Astrocyte of the cerebellum (primary cell): Measurements from ENCODE around the gene TMEM141.
A peak's percentile ranks its signal among the peaks of the same experiment; 100 is the strongest.
"Not testable (repeated sequence)": the region's sequence is repeated elsewhere in the genome, so short reads cannot be mapped to it uniquely, and the experiment has no call there.

Experiments used
- DNase-seq: peaks from one replicate; pipeline ENCODE4 v3.0.0-alpha.2; 2011; ENCODE audit warnings: low read depth
- H3K4me3 ChIP-seq: 2 replicates; pipeline ENCODE4 v1.5.1; 2011; ENCODE audit warnings: mild to moderate bottlenecking, low read depth, low read length, moderate library complexity
- in situ Hi-C: cut with HindIII; loops from 2 replicates; pipeline ENCODE4 v1.10.0; 2017; ENCODE audit warnings: low sequenced_read_pairs
- TF ChIP-seq, protein P1 (sequence below): IDR thresholded peaks from 2 replicates; pipeline ENCODE4 v1.5.1; 2012; ENCODE audit warnings: low read length, low read depth, moderate library complexity, mild to moderate bottlenecking; ENCODE audit errors: missing control alignments

The TMEM141 gene

DNA sequence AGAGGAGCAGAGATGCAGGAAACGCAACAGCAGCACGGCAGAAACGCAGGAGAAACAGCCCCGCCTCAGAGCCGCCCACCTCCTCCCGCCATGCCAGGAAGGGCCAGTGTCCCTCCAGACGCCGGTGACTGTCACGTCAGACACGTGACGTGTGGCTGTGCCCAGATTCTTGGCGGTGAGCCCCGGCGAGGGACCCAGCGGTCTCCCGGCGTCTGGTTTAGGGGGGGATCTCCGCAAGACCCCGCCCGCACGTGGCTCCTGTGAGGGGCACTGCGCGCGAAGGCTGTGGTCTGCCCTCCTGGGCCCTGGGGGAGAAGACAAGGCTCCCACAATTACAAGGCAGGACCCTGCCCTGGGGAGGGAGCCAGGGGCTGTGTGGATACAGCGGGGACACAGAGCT lies 30.7 kb upstream of the TMEM141 start:
- no peak overlapping the region for H3K4me3 ChIP-seq
- TF ChIP-seq, protein P1, sequence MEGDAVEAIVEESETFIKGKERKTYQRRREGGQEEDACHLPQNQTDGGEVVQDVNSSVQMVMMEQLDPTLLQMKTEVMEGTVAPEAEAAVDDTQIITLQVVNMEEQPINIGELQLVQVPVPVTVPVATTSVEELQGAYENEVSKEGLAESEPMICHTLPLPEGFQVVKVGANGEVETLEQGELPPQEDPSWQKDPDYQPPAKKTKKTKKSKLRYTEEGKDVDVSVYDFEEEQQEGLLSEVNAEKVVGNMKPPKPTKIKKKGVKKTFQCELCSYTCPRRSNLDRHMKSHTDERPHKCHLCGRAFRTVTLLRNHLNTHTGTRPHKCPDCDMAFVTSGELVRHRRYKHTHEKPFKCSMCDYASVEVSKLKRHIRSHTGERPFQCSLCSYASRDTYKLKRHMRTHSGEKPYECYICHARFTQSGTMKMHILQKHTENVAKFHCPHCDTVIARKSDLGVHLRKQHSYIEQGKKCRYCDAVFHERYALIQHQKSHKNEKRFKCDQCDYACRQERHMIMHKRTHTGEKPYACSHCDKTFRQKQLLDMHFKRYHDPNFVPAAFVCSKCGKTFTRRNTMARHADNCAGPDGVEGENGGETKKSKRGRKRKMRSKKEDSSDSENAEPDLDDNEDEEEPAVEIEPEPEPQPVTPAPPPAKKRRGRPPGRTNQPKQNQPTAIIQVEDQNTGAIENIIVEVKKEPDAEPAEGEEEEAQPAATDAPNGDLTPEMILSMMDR: no peak
- no peak for DNase-seq
- in situ Hi-C loops: no loop called here

- DNase-seq: peak; percentile 11
- TF ChIP-seq, protein P1: peak; percentile 88
These were observed 30.2 kb upstream of the TMEM141 start for GRCh38 chr9:136760834-136761544.

GRCh38 chr9:136761545-136761981 lies 29.6 kb upstream of the TMEM141 start:
- H3K4me3 ChIP-seq: no peak overlapping the region
- TF ChIP-seq, protein P1: no peak
- DNase-seq: no peak
- in situ Hi-C loops: no loop called here

More at GRCh38 chr9:136760834-136761544, 30.2 kb upstream of the TMEM141 start:
- H3K4me3 ChIP-seq, in situ Hi-C loops: not testable (repeated sequence)

- in situ Hi-C loops: no loop called here
- TF ChIP-seq, protein P1: no peak
- no peak overlapping the region for H3K4me3 ChIP-seq
- DNase-seq: no peak
These were observed 28.9 kb upstream of the TMEM141 start for GRCh38 chr9:136762221-136762691.

DNA sequence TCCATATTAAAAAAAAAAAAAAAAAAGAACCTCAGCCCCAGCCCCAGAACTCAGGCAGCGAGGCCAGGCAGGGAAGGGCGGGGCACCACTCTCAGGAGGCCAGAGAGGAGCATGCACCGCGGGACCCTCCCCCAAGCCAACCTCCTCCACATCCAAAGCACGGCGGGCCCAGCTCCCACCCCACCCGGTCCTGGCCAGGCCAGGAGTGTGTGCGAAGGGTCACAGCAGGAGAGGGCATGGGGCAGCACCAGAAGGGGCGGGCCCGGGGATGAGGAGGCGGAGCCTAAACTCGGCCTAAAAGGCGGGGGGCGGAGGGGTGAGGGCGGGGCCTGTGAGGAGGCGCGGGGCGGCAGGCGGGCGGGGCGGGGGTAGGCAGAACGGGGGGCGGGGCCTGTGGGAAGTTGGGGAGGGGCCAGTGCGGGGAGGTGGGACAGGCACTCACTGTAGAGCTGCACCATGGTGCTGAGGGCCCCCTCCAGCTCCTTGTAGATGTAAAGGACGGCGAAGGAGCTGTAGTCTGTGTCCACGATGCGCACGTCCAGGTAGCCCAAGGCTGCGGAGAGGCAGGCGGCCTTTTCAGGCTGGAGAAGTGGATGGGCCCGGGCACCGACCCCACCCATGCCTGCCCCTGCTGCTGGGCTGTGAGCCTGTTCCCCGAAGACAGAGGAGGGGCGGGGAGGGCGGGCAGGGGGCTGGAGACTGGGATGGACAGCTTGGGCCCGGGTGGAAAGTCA lies 28.1 kb upstream of the TMEM141 start:
- TF ChIP-seq, protein P1: no peak
- H3K4me3 ChIP-seq: no peak overlapping the region
- no peak for DNase-seq
- in situ Hi-C loops: no loop called here

DNA sequence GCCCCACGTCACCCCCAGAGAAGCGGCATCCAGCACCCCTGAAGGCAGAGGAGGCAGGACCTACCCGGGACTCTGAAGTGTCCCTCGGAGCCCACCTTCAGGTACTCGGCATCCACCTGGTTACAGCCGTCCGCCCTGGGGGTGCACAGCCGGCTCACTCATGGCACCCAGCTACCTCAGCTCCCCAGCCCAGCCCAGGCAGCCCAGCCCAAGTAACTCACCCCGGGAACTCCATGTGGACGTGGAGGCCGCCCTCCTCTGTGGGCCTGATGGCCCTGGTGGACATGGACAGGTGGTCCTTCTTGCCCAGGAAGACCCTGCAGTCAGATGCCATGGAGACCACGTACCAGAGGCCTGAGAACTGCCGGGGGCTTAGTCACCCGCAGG lies 27.5 kb upstream of the TMEM141 start:
- TF ChIP-seq, protein P1: no peak
- no peak overlapping the region for H3K4me3 ChIP-seq
- no peak for DNase-seq
- in situ Hi-C loops: no loop called here
